ENCODE results near the gene RPL27. TPM values are rescaled to one million over a fixed set of nuclear protein-coding genes. Genes with fewer than 3 reads are reported as not detected.

RPL27 gene
- total RNA-seq, 3 donors from 2014 or later: 459 to 804 (median 648) TPM

- Histone ChIP-seq H3K4me1 (ENCODE audit: low read depth) (no peaks in the 10 kb centered on the region), H3K4me3 (no peak overlapping the region), H3K9me3 (no peaks in the 10 kb centered on the region), H3K36me3 (ENCODE audit: low read depth) (no peaks in the 10 kb centered on the region)
- intact Hi-C loops (cut with DNase I, micrococcal nuclease): no loop called here
- ATAC-seq (no peak), DNase-seq (no peak)
- TF ChIP-seq CTCF (IDR thresholded peaks at IDR 0.05): no peak
These were observed 42.4 kb downstream of the RPL27 start for GRCh38 chr17:43040655-43041054.

GRCh38 chr17:43042025-43042628 is 43.9 kb downstream of the RPL27 start:
- Histone ChIP-seq H3K9me3 (no peaks in the 10 kb centered on the region), H3K36me3 (ENCODE audit: low read depth) (no peaks in the 10 kb centered on the region), H3K4me3 (no peak overlapping the region), H3K4me1 (ENCODE audit: low read depth) (no peaks in the 10 kb centered on the region)
- DNase-seq: no peak
- no peak for ATAC-seq
- intact Hi-C loops (cut with DNase I, micrococcal nuclease): no loop called here
- no peak for TF ChIP-seq CTCF (IDR thresholded peaks at IDR 0.05)

GRCh38 chr17:43043307-43043706 is 45.1 kb downstream of the RPL27 start:
- no peaks in the 10 kb centered on the region for H3K4me1 ChIP-seq (ENCODE audit: low read depth)
- no peaks in the 10 kb centered on the region for H3K9me3 ChIP-seq
- DNase-seq (no peak), ATAC-seq (no peak)
- intact Hi-C loops (cut with DNase I, micrococcal nuclease): no loop called here
- no peak overlapping the region for H3K4me3 ChIP-seq
- no peaks in the 10 kb centered on the region for H3K36me3 ChIP-seq (ENCODE audit: low read depth)
- TF ChIP-seq CTCF (IDR thresholded peaks at IDR 0.05): no peak

GRCh38 chr17:43044024-43044423 is 45.8 kb downstream of the RPL27 start:
- intact Hi-C loops (cut with DNase I, micrococcal nuclease): no loop called here
- no peaks in the 10 kb centered on the region for H3K9me3 ChIP-seq
- no peak overlapping the region for H3K4me3 ChIP-seq
- DNase-seq: no peak
- no peaks in the 10 kb centered on the region for H3K36me3 ChIP-seq (ENCODE audit: low read depth)
- no peaks in the 10 kb centered on the region for H3K4me1 ChIP-seq (ENCODE audit: low read depth)
- TF ChIP-seq CTCF (IDR thresholded peaks at IDR 0.05): no peak
- ATAC-seq: no peak

- no peaks in the 10 kb centered on the region for H3K4me1 ChIP-seq (ENCODE audit: low read depth)
- no peak for ATAC-seq
- TF ChIP-seq CTCF (IDR thresholded peaks at IDR 0.05): no peak
- H3K9me3 ChIP-seq: no peaks in the 10 kb centered on the region
- H3K36me3 ChIP-seq (ENCODE audit: low read depth): no peaks in the 10 kb centered on the region
- intact Hi-C loops (cut with DNase I, micrococcal nuclease): no loop called here
- H3K4me3 ChIP-seq: no peak overlapping the region
- no peak for DNase-seq
These were observed 53.8 kb downstream of the RPL27 start for GRCh38 chr17:43051969-43052368.

Other genes starting within 250 kb of the RPL27 start
- 10 to 100 TPM in 2 of 3 donors, 1 to 10 TPM in 1; 5.7 to 17.2 (median 10.3) TPM for gene RAMP2, start 237.2 kb upstream of the RPL27 start, total RNA-seq
- gene VPS25, start 225.0 kb upstream of the RPL27 start, total RNA-seq: 10 to 100 TPM; 45.6 to 85.6 (median 83.3) TPM
- 10 to 100 TPM; 17.5 to 55.8 (median 32.4) TPM for gene WNK4, start 217.8 kb upstream of the RPL27 start, total RNA-seq
- 100 to 1,000 TPM in 2 of 3 donors, 10 to 100 TPM in 1; 92.7 to 151 (median 148) TPM for gene COA3, start 199.7 kb upstream of the RPL27 start, total RNA-seq
- 1 to 10 TPM in 2 of 3 donors, under 1 TPM in 1; 0.79 to 3.3 (median 1.2) TPM for gene CNTD1, start 199.6 kb upstream of the RPL27 start, total RNA-seq
- 100 to 1,000 TPM; 130 to 142 (median 137) TPM for gene BECN1, start 174.1 kb upstream of the RPL27 start, total RNA-seq
- 100 to 1,000 TPM in 1 of 3 donors, 10 to 100 TPM in 2; 87.7 to 112 (median 91.8) TPM for gene PSME3, start 165.0 kb upstream of the RPL27 start, total RNA-seq
- 1 to 10 TPM in 1 of 3 donors, under 1 TPM in 2; 0.92 to 2.1 (median 0.96) TPM for gene AOC2, start 153.8 kb upstream of the RPL27 start, total RNA-seq
- 100 to 1,000 TPM in 1 of 3 donors, 10 to 100 TPM in 2; 10.6 to 175 (median 25.4) TPM for gene AOC3, start 147.2 kb upstream of the RPL27 start, total RNA-seq
- under 1 TPM in 1 of 3 donors, not detected in 2; 0.67 TPM for gene G6PC1, start 97.6 kb upstream of the RPL27 start, total RNA-seq
- 10 to 100 TPM; 25.9 to 30.7 (median 29.4) TPM for gene AARSD1, start 34.0 kb upstream of the RPL27 start, total RNA-seq
- 1 to 10 TPM; 3.8 to 5.5 (median 4.4) TPM for gene PTGES3L, start 18.3 kb upstream of the RPL27 start, total RNA-seq
- 10 to 100 TPM; 22.2 to 27.0 (median 26.2) TPM for gene RUNDC1, start 17.9 kb upstream of the RPL27 start, total RNA-seq
- gene IFI35, start 8.4 kb downstream of the RPL27 start, total RNA-seq: 10 to 100 TPM; 39.2 to 58.2 (median 39.3) TPM
- gene VAT1, start 24.0 kb downstream of the RPL27 start, total RNA-seq: 100 to 1,000 TPM in 1 of 3 donors, 10 to 100 TPM in 2; 35.2 to 142 (median 48.7) TPM
- gene RND2, start 26.8 kb downstream of the RPL27 start, total RNA-seq: 1 to 10 TPM in 1 of 3 donors, under 1 TPM in 2; 0.09 to 7.2 (median 0.51) TPM
- gene BRCA1, start 126.9 kb downstream of the RPL27 start, total RNA-seq: 10 to 100 TPM in 2 of 3 donors, 1 to 10 TPM in 1; 8.8 to 17.4 (median 10.3) TPM
- 100 to 1,000 TPM; 116 to 164 (median 119) TPM for gene NBR1, start 172.8 kb downstream of the RPL27 start, total RNA-seq
- 10 to 100 TPM; 11.8 to 12.5 (median 12.0) TPM for gene TMEM106A, start 213.5 kb downstream of the RPL27 start, total RNA-seq
- not detected for gene CCDC200, start 230.2 kb downstream of the RPL27 start, total RNA-seq
- gene RNU2-1, start 235.6 kb downstream of the RPL27 start, total RNA-seq: 1,000 to 10,000 TPM; 3,750 to 8,379 (median 4,134) TPM

Data from mucosa of descending colon (tissue), 3 donors.